GM18868 (cell line): ENCODE data around the gene MFGE8.
"Not testable (repeated sequence)": the region's sequence is repeated elsewhere in the genome, so short reads cannot be mapped to it uniquely, and the experiment has no call there.

ENCODE experiments used
- ATAC-seq: cut with Tn5 transposase; IDR thresholded peaks from one replicate; pipeline ENCODE4 v1.9.1; 2021; ENCODE audit warnings: mild to moderate bottlenecking, moderate library complexity; ENCODE audit not compliant: unreplicated experiment

The MFGE8 gene, protein sequence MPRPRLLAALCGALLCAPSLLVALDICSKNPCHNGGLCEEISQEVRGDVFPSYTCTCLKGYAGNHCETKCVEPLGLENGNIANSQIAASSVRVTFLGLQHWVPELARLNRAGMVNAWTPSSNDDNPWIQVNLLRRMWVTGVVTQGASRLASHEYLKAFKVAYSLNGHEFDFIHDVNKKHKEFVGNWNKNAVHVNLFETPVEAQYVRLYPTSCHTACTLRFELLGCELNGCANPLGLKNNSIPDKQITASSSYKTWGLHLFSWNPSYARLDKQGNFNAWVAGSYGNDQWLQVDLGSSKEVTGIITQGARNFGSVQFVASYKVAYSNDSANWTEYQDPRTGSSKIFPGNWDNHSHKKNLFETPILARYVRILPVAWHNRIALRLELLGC

DNA sequence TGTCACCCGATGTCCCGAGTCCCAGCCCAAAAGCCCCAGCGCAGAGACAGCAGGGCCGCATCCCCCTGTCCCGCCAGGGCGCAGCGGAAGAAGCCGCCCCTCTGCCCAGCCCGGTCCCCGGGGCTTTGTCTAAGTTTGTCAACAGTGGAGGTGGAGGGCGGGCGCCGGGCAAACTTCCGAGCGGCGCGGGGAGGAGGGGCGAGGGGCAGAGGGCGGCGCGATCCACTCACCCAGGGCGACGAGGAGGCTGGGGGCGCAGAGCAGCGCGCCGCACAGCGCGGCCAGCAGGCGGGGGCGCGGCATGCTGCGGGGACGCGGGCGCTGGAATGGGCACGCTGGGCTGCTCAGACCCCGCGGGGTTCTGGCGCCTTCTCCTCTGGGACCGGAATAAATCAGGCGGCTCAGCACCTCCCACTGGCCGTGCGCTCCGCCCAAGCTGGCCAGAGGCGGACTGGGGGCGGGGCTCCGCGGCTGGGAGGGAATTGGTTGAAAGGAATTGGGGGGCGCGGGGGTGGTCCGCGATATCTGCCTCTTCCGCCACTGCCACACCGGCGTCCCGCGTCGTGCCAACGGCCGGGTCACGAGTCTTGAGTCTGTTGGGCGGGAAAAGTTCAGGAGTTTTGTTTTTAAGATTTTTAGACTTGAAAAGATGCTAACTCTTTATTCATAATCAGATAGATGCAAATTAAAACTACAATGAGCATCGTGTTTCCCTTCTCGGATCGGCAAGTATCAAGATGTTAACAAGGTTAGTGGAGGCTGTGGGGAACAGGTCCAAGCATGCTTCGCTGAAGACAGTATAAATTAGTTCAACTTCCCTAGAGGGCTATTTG is at the start of gene MFGE8:
MFGE8 (minus strand) TSS at position 363 of the 833 bp plus-strand sequence; CDS start at position 303, 60 bp downstream.
- peak; percentile 85 for ATAC-seq

DNA sequence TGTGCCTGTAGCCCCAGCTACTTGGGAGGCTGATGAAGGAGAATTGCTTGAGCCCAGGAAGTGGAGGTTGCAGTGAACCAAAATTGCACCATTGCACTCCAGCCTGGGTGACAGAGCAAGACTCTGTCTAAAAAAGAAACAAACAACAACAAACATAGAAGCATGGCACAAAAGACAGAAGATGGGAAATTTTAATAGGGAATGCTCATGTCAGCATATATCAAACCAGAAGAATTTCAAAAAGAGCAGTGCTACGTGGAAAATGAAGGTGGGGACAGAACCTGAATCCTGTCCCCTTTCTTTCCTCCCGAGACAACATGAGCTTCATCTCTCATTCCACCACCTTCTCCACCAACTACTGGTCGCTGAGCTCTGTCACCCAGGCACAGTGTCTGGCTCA is 46.3 kb upstream of the MFGE8 start:
- ATAC-seq, result no peak

DNA sequence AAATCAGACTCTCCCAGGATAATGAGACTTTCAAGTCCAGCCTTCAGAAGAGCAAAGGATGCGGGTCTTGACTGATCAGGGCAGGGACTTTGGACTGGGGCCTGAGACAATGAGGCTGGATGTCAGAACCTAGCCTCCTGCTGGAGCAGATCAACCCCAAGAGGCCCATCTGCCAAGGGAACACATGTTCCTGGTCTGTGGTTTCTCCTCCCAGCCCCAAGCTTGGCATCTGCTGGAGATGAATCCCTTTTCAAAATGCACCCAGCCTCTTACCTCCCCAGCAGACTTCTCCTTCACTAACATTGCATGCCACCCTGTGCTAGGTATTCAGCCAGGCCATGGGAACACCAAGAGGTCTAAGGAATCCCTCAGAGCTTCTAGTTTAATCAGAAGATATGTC is 43.7 kb upstream of the MFGE8 start:
- no peak for ATAC-seq

DNA sequence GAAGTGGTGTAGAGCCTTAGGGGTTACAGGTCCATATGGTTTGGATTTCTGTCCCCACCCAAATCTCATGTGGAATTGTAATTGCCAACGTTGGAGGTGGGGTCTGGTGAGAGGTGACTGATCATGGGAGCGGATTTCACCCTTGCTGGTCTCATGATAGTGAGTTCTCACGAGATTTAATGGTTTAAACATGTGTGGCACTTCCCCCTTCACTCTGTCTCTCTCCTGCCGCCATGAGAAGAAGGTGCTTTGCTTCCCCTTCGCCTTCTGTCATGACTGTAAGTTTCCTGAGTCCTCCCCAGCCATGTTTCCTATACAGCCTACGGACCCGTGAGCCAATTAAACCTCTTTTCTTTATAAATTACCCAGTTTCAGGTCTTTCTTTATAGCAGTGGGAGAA is 43.1 kb upstream of the MFGE8 start:
- no peak for ATAC-seq

DNA sequence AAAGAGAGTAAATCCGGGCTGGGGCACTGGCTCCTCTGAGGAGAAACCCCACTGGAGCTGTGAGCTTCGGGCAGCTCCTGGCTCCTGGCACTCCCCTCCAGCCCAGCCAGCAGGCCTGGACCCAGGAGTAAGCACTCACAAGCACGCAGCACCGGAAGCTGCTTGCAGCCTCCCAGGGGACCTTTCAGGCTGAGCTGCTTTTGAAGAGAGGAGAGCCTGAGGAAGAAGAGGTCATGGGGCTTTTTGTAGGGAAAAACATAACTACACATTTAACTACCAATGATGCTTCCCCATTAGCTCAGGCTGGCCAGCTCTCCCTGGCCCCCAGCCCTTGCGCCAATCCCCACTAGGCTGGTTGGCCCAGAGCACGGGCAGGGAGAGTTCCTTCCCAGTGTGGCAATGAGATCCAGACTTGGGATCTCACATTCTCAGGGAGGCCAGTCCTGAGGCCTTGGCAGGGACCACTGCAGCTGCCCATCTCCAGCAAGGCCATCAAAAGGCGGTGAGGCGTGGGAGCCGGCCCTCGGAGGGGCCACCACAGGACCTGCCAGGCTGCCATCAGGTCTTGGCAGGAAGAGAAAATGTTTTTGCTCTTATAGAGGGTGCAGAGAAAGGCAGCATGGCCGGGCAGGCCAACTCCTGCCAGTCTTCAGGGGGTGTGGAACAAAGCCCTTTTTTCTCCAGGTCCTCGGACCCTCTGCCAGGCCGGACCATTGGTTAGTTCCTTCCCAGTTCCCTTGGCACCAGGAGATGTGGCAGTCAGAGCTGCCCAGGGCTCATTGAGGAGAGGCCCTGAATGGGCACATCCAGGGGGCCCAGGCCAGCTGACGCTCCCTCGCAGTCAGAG is 41.5 kb upstream of the MFGE8 start:
- ATAC-seq, result no peak

DNA sequence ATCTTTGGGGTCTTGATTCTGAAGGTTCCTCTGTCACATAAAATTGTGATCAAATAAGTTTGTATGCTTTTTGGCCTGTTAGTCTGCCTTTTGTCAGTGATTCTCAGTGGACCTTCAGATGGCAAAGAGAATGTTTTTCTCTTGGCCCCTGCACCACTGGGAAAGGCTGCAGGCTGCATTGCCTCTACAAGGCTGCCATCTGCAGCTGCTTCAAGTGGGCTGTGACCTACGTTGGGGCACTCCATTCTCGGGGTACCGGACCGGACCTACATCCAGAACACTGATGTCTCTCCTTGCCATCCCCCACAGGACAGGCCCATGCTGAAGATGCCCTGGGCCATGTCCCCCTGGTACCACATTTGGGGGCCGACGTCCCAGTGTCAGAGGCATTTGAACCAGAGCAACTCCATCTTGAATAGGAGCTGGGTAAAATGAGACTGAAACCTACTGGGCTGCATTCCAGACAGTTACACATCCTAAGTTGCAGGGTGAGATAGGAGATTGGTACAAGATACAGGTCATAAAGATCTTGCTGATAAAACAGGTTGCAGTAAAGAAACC is 37.5 kb upstream of the MFGE8 start:
- no peak for ATAC-seq

DNA sequence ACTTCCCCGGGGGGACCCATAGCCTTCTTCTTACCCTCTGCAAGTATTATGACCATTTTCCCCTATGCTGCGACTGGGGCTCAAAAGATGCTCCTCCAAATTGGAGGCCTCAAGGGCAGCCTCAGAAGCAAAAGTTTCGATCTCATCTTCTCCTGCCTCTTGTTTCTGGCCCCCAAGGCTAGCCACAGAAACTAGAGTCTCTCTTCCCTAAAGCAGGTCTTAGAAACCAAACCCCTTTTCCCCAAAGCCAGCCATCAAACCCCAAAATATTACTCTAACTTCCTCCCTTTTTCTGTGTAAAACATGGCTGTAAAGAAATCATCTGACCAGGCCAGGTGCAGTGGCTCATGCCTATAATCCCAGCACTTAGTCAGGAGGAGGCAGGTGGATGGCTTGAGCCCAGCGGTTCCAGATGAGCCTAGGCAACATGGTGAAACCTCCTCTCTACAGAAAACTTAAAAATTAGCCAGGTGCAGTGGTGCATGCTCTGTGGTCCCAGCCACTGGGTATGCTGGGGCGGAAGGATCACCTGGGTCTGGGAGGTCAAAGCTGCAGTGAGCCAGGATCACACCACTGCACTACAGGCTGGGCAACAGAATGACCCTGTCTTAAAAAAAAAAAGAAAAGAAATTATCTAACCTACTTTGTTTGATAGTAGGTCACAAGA is 36.7 kb upstream of the MFGE8 start:
- ATAC-seq, result no peak

DNA sequence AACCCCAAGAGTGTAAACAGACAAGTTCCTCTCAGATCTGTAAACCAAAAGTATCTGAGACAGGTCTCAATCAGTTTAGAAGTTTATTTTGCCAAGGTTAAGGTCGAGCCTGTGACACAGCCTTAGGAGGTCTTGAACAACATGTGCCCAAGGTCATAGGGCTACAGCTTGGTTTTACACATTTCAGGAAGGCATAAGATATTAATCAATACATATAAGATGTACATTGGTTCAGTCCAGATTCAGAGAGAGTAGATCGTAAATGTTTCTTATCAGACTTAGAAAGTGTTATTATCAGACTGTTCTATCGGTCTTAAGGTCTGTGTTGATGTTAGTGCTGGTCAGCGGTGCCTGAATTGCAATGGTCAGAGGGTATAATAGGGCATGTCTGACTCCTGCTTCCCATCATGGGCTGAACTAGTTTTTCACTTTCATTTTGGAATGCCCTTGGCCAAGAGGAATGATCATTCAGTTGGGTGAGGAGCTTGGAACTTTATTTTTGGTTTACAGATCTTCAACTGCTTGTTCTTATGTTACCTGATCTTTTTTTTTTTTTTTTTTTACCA is 27.0 kb upstream of the MFGE8 start:
- ATAC-seq, result no peak

DNA sequence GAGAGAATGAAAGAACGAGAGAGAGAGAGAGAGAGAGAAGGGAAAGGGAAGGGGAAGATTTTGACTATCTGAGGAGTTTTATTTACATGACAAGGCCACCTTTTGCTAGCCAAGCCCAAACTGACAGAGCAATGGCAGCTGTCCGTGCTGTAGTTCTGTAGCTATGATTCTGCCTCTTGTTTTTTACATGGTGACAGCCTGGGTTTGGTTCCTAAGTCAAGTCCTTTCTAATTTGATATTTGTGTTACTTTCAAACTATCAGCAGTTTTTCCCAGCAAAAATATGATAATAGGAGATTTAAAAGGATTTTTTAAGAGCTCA is 26.3 kb upstream of the MFGE8 start:
- no peak for ATAC-seq

DNA sequence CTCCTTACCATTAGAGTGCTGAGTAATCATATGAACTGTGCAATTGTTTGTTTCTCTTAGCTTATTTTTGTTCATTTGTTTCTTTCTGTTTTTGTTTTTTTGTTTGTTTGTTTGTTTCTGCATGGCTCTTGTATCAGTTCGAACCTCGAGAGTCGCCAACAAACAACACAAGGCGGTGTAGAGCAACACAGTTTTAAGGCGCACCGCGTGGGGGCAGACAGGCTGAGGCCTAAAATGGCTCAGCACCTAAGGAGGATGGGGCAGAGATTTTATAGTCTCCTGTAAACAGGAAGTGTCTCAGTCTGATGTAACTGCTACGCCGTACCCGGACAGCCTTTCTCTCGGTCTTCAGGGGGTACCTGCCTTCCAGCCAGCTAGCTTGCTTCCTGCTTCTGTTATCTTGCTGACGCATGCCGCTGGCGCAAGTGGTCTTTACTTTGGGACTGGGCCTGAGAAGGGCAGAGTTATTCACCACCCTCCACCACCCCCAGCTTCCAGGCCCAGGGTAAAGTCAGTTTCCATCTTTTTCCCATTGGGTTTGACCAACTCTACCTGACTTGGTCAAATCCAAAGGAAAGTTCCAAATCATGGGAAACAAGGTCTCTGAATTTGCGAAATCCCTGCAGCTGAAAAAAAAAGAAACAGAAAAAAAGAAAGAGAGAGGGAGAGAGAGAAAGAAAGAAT is 25.8 kb upstream of the MFGE8 start:
- ATAC-seq, result no peak

DNA sequence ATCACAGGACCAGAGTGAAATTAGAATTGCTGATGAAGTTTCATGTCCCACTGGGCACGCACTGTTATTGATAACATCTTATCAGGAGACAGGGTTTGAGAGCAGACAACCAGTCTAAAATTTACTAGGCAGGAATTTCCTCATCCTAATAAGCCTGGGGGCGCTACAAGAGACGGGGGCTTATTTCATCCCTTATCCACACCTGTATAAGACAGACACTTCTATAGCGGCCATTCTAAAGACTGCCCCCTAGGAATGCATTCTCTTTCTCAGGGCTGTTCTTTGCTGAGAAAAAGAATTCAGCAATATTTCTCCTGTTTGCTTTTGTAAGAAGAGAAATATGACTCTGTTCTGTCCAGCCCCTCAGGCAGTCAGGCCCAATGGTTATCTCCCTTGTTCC is 21.3 kb upstream of the MFGE8 start:
- not testable (repeated sequence) for ATAC-seq

DNA sequence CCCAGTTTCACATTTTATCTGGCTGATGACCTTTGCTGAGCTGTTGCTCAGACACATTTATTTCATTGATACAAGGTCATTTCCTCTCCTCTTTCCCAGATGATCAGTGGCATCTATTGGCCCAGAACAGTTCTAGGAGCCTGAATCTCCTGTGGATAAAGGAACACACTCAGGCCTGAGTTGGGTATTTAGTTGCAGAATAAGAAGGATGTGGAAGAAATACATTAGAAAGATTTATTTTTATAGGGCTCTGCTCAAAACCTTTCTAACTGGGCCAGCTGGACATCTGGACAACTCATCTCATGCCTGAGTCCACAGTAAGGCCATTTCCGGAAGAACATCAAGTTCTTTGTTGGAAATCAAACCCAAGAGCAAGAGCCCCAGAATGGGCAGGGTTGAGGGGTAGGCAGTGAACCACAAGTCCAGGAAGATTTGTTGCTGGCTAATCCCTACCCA is 19.7 kb upstream of the MFGE8 start:
- no peak for ATAC-seq

DNA sequence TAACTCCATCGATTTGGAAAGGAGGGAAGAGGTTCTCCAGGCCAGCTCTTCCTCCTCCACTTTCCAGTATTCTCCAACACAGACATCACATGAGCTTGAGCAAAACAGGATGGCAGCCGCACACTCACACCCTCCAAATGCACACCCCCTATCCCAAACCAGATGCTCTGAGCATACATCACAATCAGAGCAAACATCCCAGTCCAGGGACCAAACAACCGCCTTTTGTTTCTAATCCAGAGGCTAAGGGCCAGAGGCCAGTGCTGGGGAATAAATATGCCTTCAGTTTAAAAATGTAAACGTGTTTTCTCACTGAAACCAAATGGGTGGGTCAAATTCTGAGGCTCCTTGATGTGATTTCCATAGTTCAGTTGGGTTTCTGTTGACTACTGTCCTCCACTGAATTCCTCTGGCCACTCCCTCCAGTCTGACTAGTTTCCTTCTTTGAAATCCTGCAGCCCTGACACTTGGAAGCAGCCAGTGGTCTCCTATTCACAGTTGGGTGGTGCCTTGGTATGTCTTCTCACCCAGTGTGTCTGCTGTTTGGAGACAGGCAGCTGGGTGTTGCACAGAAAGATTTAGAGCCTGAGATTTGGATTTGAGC is 19.2 kb upstream of the MFGE8 start:
- ATAC-seq, result no peak

DNA sequence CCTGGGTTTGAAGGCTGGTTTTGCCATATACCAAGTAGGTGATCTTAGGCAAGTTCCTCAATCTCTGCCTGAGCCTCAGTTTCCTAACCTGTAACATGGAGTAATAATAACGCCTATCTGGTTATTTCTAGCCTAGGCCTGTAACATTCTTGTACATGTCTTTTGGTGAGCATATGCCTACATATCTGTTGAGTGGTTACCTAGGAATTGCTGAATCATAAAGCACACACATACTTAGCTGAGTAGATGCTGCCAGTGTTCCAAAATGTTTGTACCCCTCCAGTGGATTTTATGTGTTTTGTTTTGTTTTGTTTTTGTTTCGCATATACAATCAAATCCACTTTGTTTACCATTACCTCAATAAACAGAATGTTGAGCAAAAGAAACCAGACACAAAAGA is 17.4 kb upstream of the MFGE8 start:
- ATAC-seq, result no peak

DNA sequence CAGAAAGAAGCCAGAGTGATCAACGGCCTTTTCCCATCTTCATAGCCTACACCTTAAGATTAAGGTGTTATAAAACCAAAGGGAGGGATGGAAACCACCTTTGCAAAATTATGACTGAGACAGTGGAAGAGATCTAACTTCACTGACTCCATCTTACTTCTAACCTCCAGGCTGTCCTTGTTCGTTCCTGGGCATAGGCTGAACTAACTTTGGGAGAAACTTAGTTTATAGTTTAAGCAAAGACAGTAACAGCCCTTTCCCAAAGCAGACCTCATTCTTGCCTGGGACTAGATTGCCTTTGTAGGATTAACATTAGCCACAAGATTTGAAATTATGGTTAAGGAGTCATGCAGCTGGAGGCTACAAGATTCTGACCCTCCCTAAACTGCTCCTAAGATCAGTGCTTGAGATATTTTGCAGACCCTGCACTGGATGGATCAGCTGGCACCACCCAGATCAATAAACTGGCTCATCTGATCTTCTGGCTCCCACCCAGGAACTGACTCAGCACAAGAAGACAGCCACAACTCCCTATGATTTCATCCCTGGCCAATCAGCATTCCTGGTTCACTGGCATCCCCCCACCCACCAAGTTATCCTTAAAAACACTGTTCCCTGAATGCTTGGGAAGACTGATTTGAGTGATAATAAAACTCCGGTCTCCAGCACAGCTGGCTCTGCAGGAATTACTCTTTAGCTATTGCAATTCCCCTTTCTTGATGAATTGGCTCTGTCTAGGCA is 16.3 kb upstream of the MFGE8 start:
- ATAC-seq, result not testable (repeated sequence)

DNA sequence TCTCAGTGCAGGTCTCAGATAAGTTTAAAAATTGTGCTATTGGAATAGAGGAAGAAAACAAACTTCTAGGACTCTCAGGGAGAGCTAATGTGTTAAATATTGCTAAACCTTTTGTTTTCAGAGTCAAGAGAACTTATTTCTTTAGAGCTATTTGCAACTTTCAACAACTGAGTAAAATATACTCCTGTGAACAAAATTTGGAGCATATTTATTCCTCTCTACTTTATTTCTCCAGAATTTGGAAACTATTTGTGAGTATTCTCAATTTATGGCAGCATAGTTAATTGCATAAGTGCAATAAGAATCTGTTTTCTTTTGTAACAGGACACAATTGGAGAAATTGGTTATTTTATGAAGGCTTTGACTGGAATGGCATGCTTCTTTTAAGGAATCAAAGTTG is 15.0 kb upstream of the MFGE8 start:
- ATAC-seq, result not testable (repeated sequence)

DNA sequence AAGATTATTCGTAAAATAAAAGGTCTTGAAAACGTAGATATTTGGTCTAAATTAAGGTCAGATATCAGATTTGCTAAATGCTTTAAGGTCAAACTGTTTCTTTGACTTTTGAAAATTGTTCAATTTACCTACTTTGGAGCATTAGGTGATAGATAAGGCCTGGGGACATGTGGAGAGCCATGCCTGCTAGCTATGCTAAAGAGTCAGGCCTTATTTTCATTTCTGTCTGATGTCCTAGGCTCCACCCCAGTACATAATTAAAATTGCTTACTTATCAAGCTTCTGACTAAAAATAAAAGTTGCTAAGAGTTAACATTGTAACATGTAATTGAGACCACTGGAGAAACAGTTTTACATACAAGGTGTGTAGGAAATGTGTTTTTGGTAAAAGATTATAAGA is 12.5 kb upstream of the MFGE8 start:
- not testable (repeated sequence) for ATAC-seq

DNA sequence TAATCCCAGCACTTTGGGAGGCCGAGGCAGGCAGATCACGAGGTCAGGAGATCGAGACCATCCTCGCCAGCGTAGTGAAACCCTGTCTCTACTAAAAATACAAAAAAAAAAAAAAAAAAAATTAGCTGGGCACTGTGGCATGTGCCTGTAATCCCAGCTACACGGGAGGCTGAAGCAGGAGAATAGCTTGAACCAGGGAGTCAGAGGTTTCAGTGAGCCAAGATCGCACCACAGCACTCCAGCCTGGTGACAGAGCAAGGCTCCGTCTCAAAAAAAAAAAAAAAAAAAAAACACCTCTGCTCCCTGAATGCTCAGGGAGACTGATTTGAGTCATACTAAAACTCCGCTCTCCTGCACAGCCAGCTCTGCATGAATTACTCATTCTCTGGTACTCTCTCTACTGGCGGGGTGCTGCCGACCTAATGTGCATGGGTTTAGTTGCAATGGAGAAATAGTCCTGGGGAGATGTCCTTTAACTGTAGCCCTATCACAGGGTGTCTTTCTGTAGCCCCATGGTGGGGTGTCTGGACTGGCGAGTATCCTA is 7.8 kb upstream of the MFGE8 start:
- ATAC-seq, result peak; percentile 93
